H1 (cell line): ENCODE results near the gene CCNY. TPM values are rescaled to one million over a fixed set of nuclear protein-coding genes. Genes with fewer than 3 reads are reported as not detected.

Experiments
- CTCF ChIA-PET: fragments of 300-600 bp; sonication (Branson Sonifier 250); formaldehyde crosslinking; loops from one replicate; lab custom pipeline; 2021; ENCODE audit not compliant: partially characterized antibody; lab: Charles Lee
- POLR2A ChIA-PET: fragments of 300-600 bp; sonication (Branson Sonifier 250); formaldehyde crosslinking; loops from one replicate; lab custom pipeline; 2021; ENCODE audit warnings: inconsistent platforms; ENCODE audit not compliant: partially characterized antibody; lab: Charles Lee
- DNase-seq, 2 experiments: peaks; one replicate each; pipeline versions ENCODE4 v3.0.0 to v3.0.0-alpha.2; 2010 to 2022; ENCODE audit warnings: low spot score in 2 of 2, low read depth in 1 of 2, mixed read lengths in 1 of 2
- FAIRE-seq: peaks from 2 replicates; lab custom pipeline; 2011; peaks lifted over from hg19 to GRCh38; lab: Jason Lieb, UNC
- H2AFZ ChIP-seq: 2 replicates; pipeline ENCODE4 v1.8.1; 2012; ENCODE audit warnings: low read length, inconsistent platforms
- H2AK5ac ChIP-seq: 2 replicates; pipeline ENCODE4 v1.6.1; 2013; ENCODE audit warnings: low read depth, low read length
- H2BK120ac ChIP-seq: replicated peaks from 2 replicates; pipeline ENCODE3; 2013; ENCODE audit warnings: low read depth, low read length, inconsistent platforms
- H2BK12ac ChIP-seq: 2 replicates; pipeline ENCODE4 v1.6.1; 2013; ENCODE audit warnings: low read depth, low read length
- H2BK15ac ChIP-seq: 2 replicates; pipeline ENCODE4 v1.6.1; 2013; ENCODE audit warnings: low read length
- H2BK20ac ChIP-seq: 2 replicates; pipeline ENCODE4 v1.6.1; 2013; ENCODE audit warnings: low read length
- H2BK5ac ChIP-seq: 2 replicates; pipeline ENCODE4 v1.6.1; 2013; ENCODE audit warnings: low read depth, low read length
- H3K14ac ChIP-seq: 2 replicates; pipeline ENCODE4 v1.6.1; 2013; ENCODE audit warnings: inconsistent platforms; ENCODE audit not compliant: insufficient read length
- H3K18ac ChIP-seq: 2 replicates; pipeline ENCODE4 v1.6.1; 2013; ENCODE audit warnings: low read length; ENCODE audit errors: extremely low read depth
- H3K23ac ChIP-seq: 2 replicates; pipeline ENCODE4 v1.6.1; 2013; ENCODE audit warnings: inconsistent platforms; ENCODE audit not compliant: insufficient read length
- H3K23me2 ChIP-seq: 2 replicates; pipeline ENCODE4 v1.6.1; 2013; ENCODE audit warnings: low read depth, low read length
- H3K27ac ChIP-seq: 2 replicates; pipeline ENCODE4 v1.6.1; 2011; ENCODE audit warnings: low read depth, low read length, inconsistent platforms
- H3K27me3 ChIP-seq, 4 experiments: replicated peaks in 1 of 4; 1 replicate in 1 of 4; 2 replicates in 3 of 4; pipeline versions ENCODE4 v1.6.1 to v1.8.1; 2011 to 2013; ENCODE audit warnings: low read length in 3 of 4, mild to moderate bottlenecking in 3 of 4, inconsistent platforms in 2 of 4, mixed read lengths in 2 of 4, moderate library complexity in 1 of 4; ENCODE audit not compliant: control insufficient read depth in 3 of 4, insufficient read depth in 3 of 4; ENCODE audit errors: extremely low read depth in 1 of 4
- H3K36me3 ChIP-seq, 4 experiments: 2 replicates each; pipeline versions ENCODE4 v1.6.1 to v1.8.1; 2011 to 2013; ENCODE audit warnings: mild to moderate bottlenecking in 4 of 4, low read length in 3 of 4, moderate library complexity in 2 of 4, control low read depth in 1 of 4, inconsistent platforms in 1 of 4; ENCODE audit not compliant: insufficient read depth in 4 of 4, control insufficient read depth in 2 of 4
- H3K4ac ChIP-seq: replicated peaks from 2 replicates; pipeline ENCODE3; 2013; ENCODE audit warnings: low read length, low read depth, mixed read lengths, inconsistent platforms; ENCODE audit not compliant: insufficient read length
- H3K4me1 ChIP-seq, 4 experiments: replicated peaks in 1 of 4; 1 replicate in 1 of 4; 2 replicates in 3 of 4; pipeline versions ENCODE4 v1.6.1 to v1.8.1; 2011 to 2013; ENCODE audit warnings: low read length in 3 of 4, inconsistent platforms in 2 of 4, mixed read lengths in 1 of 4; ENCODE audit not compliant: insufficient read depth in 4 of 4, control insufficient read depth in 3 of 4
- H3K4me2 ChIP-seq, 2 experiments: 2 replicates each; pipeline versions ENCODE4 v1.6.1 to v1.8.1; 2011 to 2013; ENCODE audit warnings: low read depth in 2 of 2, low read length in 2 of 2, control low read depth in 1 of 2, inconsistent platforms in 1 of 2, mild to moderate bottlenecking in 1 of 2; ENCODE audit not compliant: insufficient read depth in 1 of 2
- H3K4me3 ChIP-seq, 4 experiments: fragments of 200-600, 300-600 bp in 1 of 4; sonication (generic), shearing (Covaris generic), sonication (Bioruptor Twin) in 1 of 4; 2 replicates each; pipeline versions ENCODE4 v1.5.1 to v1.8.1; 2011 to 2016; ENCODE audit warnings: low read length in 4 of 4, low read depth in 3 of 4, control low read depth in 2 of 4, inconsistent platforms in 2 of 4, mild to moderate bottlenecking in 2 of 4, mixed read lengths in 1 of 4, moderate library complexity in 1 of 4; ENCODE audit not compliant: insufficient read depth in 2 of 4; ENCODE audit errors: extremely low read depth in 1 of 4
- H3K56ac ChIP-seq: replicated peaks from 2 replicates; pipeline ENCODE3; 2013; ENCODE audit warnings: low read depth, mild to moderate bottlenecking, mixed read lengths, low read length, inconsistent platforms; ENCODE audit not compliant: insufficient read length
- H3K79me1 ChIP-seq: 2 replicates; pipeline ENCODE4 v1.6.1; 2013; ENCODE audit warnings: low read depth, low read length, control low read depth
- H3K79me2 ChIP-seq, 2 experiments: 2 replicates each; pipeline versions ENCODE4 v1.6.1 to v1.8.1; 2012 to 2013; ENCODE audit warnings: low read length in 2 of 2, mild to moderate bottlenecking in 2 of 2, inconsistent platforms in 1 of 2; ENCODE audit not compliant: insufficient read depth in 2 of 2, control insufficient read depth in 1 of 2
- H3K9ac ChIP-seq, 4 experiments: replicated peaks in 1 of 4; 1 replicate in 1 of 4; 2 replicates in 3 of 4; pipeline versions ENCODE4 v1.6.1 to v1.8.1; 2011 to 2013; ENCODE audit warnings: low read depth in 3 of 4, low read length in 3 of 4, control low read depth in 2 of 4, mild to moderate bottlenecking in 2 of 4, moderate library complexity in 2 of 4, inconsistent platforms in 1 of 4; ENCODE audit errors: extremely low read depth in 1 of 4
- H3K9me3 ChIP-seq, 2 experiments: 2 replicates each; pipeline versions ENCODE4 v1.6.1 to v1.8.1; 2012 to 2013; ENCODE audit warnings: mild to moderate bottlenecking in 2 of 2, moderate library complexity in 2 of 2, control low read depth in 1 of 2, inconsistent platforms in 1 of 2, low read depth in 1 of 2, low read length in 1 of 2, mixed read lengths in 1 of 2; ENCODE audit not compliant: insufficient read depth in 2 of 2
- H4K20me1 ChIP-seq, 2 experiments: replicated peaks in 1 of 2; 2 replicates each; pipeline versions ENCODE3 to v1.8.1; 2011 to 2013; ENCODE audit warnings: inconsistent platforms in 2 of 2, low read length in 2 of 2, mild to moderate bottlenecking in 1 of 2; ENCODE audit not compliant: insufficient read depth in 2 of 2, control insufficient read depth in 1 of 2
- H4K5ac ChIP-seq: 2 replicates; pipeline ENCODE4 v1.6.1; 2013; ENCODE audit warnings: low read length, low read depth, mixed read lengths, inconsistent platforms; ENCODE audit not compliant: insufficient read length
- H4K8ac ChIP-seq: 2 replicates; pipeline ENCODE4 v1.8.0; 2013; ENCODE audit warnings: mild to moderate bottlenecking, moderate library complexity, low read length, inconsistent platforms; ENCODE audit not compliant: insufficient read depth; ENCODE audit errors: extremely low read depth
- H4K91ac ChIP-seq: replicated peaks from 2 replicates; pipeline ENCODE3; 2013; ENCODE audit warnings: low read length, mixed read lengths, inconsistent platforms; ENCODE audit not compliant: insufficient read length
- ASH2L ChIP-seq: fragments of 200-600, 300-600 bp; sonication (generic); IDR thresholded peaks from one replicate; pipeline ENCODE4 v1.7.1; 2017; ENCODE audit warnings: low read length
- ATF3 ChIP-seq: IDR thresholded peaks from 2 replicates; pipeline ENCODE4 v1.6.1; 2011; ENCODE audit warnings: low read depth, mild to moderate bottlenecking, low read length; ENCODE audit not compliant: insufficient read depth
- KDM1A ChIP-seq: fragments of 200-600, 300-600 bp; sonication (generic); IDR thresholded peaks from 2 replicates; pipeline ENCODE4 v1.7.1; 2016; ENCODE audit warnings: mild to moderate bottlenecking, low read length, borderline replicate concordance
- NRF1 ChIP-seq: IDR thresholded peaks from 2 replicates; pipeline ENCODE4 v1.6.1; 2011; ENCODE audit warnings: mild to moderate bottlenecking, low read depth, low read length, improper control_type of control experiment
- POU5F1 ChIP-seq: IDR thresholded peaks from 2 replicates; pipeline ENCODE4 v1.6.1; 2011; ENCODE audit warnings: low read depth, mild to moderate bottlenecking, low read length, moderate library complexity
- RAD21 ChIP-seq, 2 experiments: IDR thresholded peaks in 1 of 2; conservative IDR thresholded peaks in 1 of 2; 2 replicates each; pipeline ENCODE4 v1.6.1; 2011; ENCODE audit warnings: low read depth in 2 of 2, low read length in 2 of 2, improper control_type of control experiment in 1 of 2, inconsistent platforms in 1 of 2, mild to moderate bottlenecking in 1 of 2, moderate library complexity in 1 of 2
- SAP30 ChIP-seq: fragments of 300-600 bp; sonication (generic); IDR thresholded peaks from 2 replicates; pipeline ENCODE4 v1.7.1; 2012; ENCODE audit warnings: low read length, moderate library complexity, mild to moderate bottlenecking, inconsistent platforms; ENCODE audit not compliant: insufficient read depth, insufficient replicate concordance
- SIRT6 ChIP-seq: IDR thresholded peaks from one replicate; pipeline ENCODE4 v1.7.1; 2012; ENCODE audit warnings: low read length, inconsistent platforms
- SIX5 ChIP-seq: IDR thresholded peaks from 2 replicates; pipeline ENCODE4 v1.6.1; 2011; ENCODE audit warnings: mild to moderate bottlenecking, low read depth, low read length
- TCF12 ChIP-seq: IDR thresholded peaks from 2 replicates; pipeline ENCODE4 v1.6.1; 2011; ENCODE audit warnings: low read depth, mild to moderate bottlenecking, low read length
- WGBS, 2 experiments: shearing (Covaris generic) in 1 of 2; methylation state at CpG; one replicate each; pipeline versions ENCODE4 v1.1.6 to v1.1.7; 2013 to 2015; ENCODE audit warnings: low lambda C conversion rate in 2 of 2, mixed read lengths in 2 of 2, inconsistent platforms in 1 of 2, low coverage in 1 of 2, missing lambda C conversion rate in 1 of 2; ENCODE audit not compliant: insufficient replicate concordance in 2 of 2, insufficient coverage in 1 of 2, insufficient read length in 1 of 2; ENCODE audit errors: extremely low coverage in 1 of 2, missing lambda C conversion rate in 1 of 2; 5-methylcytosine and 5-hydroxymethylcytosine counted together
- polyA plus RNA-seq, 7 experiments: library from polyadenylated mRNA; depleted of rRNA in 3 of 7; stranded (reverse) in 5 of 7; unstranded in 2 of 7; fragments of >200 nt in 5 of 7; fragments of 200-250 nt in 2 of 7; gene quantifications; 1 replicate in 5 of 7; 2 replicates in 1 of 7; 4 replicates in 1 of 7; pipeline versions ENCODE4 v1.2.1 to v1.2.3, GENCODE V29; 2011 to 2013; ENCODE audit warnings: missing spikeins in 2 of 7, mixed read lengths in 2 of 7
- total RNA-seq: library from RNA; stranded (reverse); fragmentation: NEBNext Ultra II Directional; extraction: Animal tissue kit (Norgen Biotek cat#: 25700); gene quantifications from 2 replicates; pipeline ENCODE4 v1.2.1, GENCODE V29; 2021

Gene CCNY
- total and polyA plus RNA-seq, 2 of the 8 experiments (the other 6 are each of a cell fraction or from before 2014, with no cell fraction given): 25.3 to 68.2 TPM

DNA sequence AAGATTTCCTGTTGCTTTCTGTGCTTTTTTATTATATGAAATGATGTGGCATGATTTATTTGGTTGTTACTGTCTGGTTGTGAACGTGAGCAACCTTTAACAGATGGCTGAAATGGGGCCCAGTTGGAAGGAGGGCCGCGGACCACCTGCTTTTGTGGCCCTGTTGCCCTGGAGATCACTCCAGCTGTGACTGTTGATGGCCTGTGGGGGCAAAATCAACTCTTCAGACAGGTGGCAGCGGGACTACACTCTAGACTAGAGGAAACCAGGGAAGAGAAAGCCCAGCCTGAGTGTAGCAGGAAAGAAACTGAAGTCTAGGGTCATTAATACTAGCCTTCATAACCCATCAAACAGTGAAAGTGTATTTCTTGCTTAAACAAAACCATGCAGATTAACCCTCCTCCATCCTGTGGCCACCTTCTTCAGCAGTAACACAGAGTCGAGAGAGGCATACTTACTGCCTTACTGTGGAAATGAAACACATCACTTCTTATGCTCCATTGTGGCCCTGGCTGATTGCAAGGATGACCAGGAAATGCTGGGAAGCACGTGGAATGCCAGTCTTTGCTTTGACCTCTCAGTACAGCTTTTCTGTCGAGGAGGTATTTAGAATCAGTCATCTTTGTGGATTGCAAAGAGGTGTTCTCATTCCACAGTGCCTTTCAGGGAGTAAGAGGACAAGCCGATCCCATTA lies 80.5 kb downstream of the CCNY start:
- H3K9me3 ChIP-seq: no peaks in the 10 kb centered on the region
- no peak overlapping the region for H2BK20ac ChIP-seq
- H2BK5ac ChIP-seq: 0 out of 2 replicates have a peak overlapping the region, but pooled peaks have one; percentile 1
- no peak overlapping the region for H3K4me3 ChIP-seq
- H3K9ac ChIP-seq: no peak overlapping the region
- H3K14ac ChIP-seq: no peak overlapping the region
- H3K4ac ChIP-seq: no peak overlapping the region
- CTCF ChIA-PET: interaction anchor here (0.7 to 1.8 kb wide), 6 partner anchors 10 to 304 kb away, joined by 3 to 8 read pairs (median 3); no protein-coding TSS in a partner anchor
- no peak overlapping the region for H3K4me2 ChIP-seq
- peaks cover 13% of the 10 kb centered on the region for H3K79me1 ChIP-seq
- H4K5ac ChIP-seq: no peak overlapping the region
- no peaks in the 10 kb centered on the region for H3K27me3 ChIP-seq
- no peak overlapping the region for H2AFZ ChIP-seq
- H2BK15ac ChIP-seq: 0 out of 2 replicates have a peak overlapping the region, but pooled peaks have one; percentile 1
- peak overlapping the region; percentile 12; the same call in 1 of the 2 replicates for H3K27ac ChIP-seq
- 0 out of 2 replicates have a peak overlapping the region, but pooled peaks have one; percentile 15 for H3K18ac ChIP-seq
- DNase-seq (no peak), FAIRE-seq (no peak)
- 72% methylated on average over 8 of the region's 8 CpGs; no CpG with 5 or more reads in 1 of the 2 experiments for WGBS, 2 experiments
- POLR2A ChIA-PET: no interaction called here
- no peak overlapping the region for H3K56ac ChIP-seq
- H2BK12ac ChIP-seq: peak overlapping the region; percentile 10; the same call in 1 of the 2 replicates
- peak overlapping the region; percentile 5; the same call in 1 of the 2 replicates for H2AK5ac ChIP-seq
- H2BK120ac ChIP-seq: no peak overlapping the region
- no peak overlapping the region for H3K23ac ChIP-seq
- no peaks in the 10 kb centered on the region for H3K23me2 ChIP-seq
- no peak overlapping the region for H4K91ac ChIP-seq
- H4K20me1 ChIP-seq: peaks cover 2 to 11% of the 10 kb centered on the region in 2 experiments
- H3K36me3 ChIP-seq: no peaks in the 10 kb centered on the region
- no peak overlapping the region for H4K8ac ChIP-seq
- H3K79me2 ChIP-seq: peaks cover 5 to 90% of the 10 kb centered on the region in 2 experiments
- peaks cover 14 to 43% (median 19%) of the 10 kb centered on the region in 4 experiments for H3K4me1 ChIP-seq
- 0 out of 2 replicates have a peak, but pooled peaks have one; percentile 84 for TF ChIP-seq TCF12
- no peak for TF ChIP-seq SIRT6
- TF ChIP-seq NRF1: no peak
- no peak for TF ChIP-seq ASH2L
- TF ChIP-seq RAD21 (IDR thresholded peaks at IDR 0.05 in 1 of 2, conservative IDR thresholded peaks at IDR 0.05 in 1 of 2; ENCODE audit: low read depth in 2 of 2, low read length in 2 of 2): peak in 1 of 2 experiments; percentile 28; a peak in 1 of 4 replicates
- no peak for TF ChIP-seq SIX5
- TF ChIP-seq SAP30: no peak
- no peak for TF ChIP-seq ATF3
- no peak for TF ChIP-seq KDM1A
- no peak for TF ChIP-seq POU5F1
